Keratinocyte (primary cell): ENCODE data around the gene ABL2. TPM values are rescaled to one million over a fixed set of nuclear protein-coding genes. Genes with fewer than 3 reads are reported as not detected.

Experiments used
- DNase-seq: peaks from one replicate; pipeline ENCODE4 v3.0.0-alpha.2; 2011; ENCODE audit warnings: low read depth, missing footprints, low spot score
- FAIRE-seq: peaks from 2 replicates; lab custom pipeline; 2011; peaks lifted over from hg19 to GRCh38; lab: Jason Lieb, UNC
- H2AFZ ChIP-seq: 2 replicates; pipeline ENCODE4 v1.6.0; 2012; ENCODE audit warnings: low read length, control low read depth, inconsistent platforms; ENCODE audit not compliant: control insufficient read depth
- H3K27ac ChIP-seq: 2 replicates; pipeline ENCODE4 v1.5.1; 2011; ENCODE audit warnings: low read length; ENCODE audit not compliant: control insufficient read depth, insufficient read depth
- H3K27me3 ChIP-seq: 3 replicates; pipeline ENCODE4 v1.6.0; 2011; ENCODE audit warnings: low read length; ENCODE audit not compliant: control insufficient read depth, insufficient read depth; ENCODE audit errors: extremely low read depth
- H3K36me3 ChIP-seq, 2 experiments: 2 replicates in 1 of 2; 3 replicates in 1 of 2; pipeline ENCODE4 v1.5.1; 2011; ENCODE audit warnings: low read length in 2 of 2, mild to moderate bottlenecking in 1 of 2; ENCODE audit not compliant: control insufficient read depth in 2 of 2, insufficient read depth in 2 of 2; ENCODE audit errors: extremely low read depth in 1 of 2
- H3K4me1 ChIP-seq: 3 replicates; pipeline ENCODE4 v1.5.1; 2011; ENCODE audit warnings: low read length; ENCODE audit not compliant: control insufficient read depth, insufficient read depth; ENCODE audit errors: extremely low read depth
- H3K4me2 ChIP-seq: 3 replicates; pipeline ENCODE4 v1.6.0; 2011; ENCODE audit warnings: low read depth, low read length; ENCODE audit not compliant: control insufficient read depth, insufficient read depth; ENCODE audit errors: extremely low read depth
- H3K4me3 ChIP-seq, 3 experiments: fragments of 200-600 bp in 1 of 3; sonication (generic) in 1 of 3; 2 replicates in 2 of 3; 3 replicates in 1 of 3; pipeline ENCODE4 v1.5.1; 2011 to 2016; ENCODE audit warnings: low read length in 3 of 3, mild to moderate bottlenecking in 3 of 3, control low read depth in 2 of 3, inconsistent platforms in 1 of 3, low read depth in 1 of 3, mixed read lengths in 1 of 3, mixed run types in 1 of 3, moderate library complexity in 1 of 3; ENCODE audit not compliant: control insufficient read depth in 2 of 3, insufficient read depth in 2 of 3; ENCODE audit errors: extremely low read depth in 1 of 3
- H3K79me2 ChIP-seq: 2 replicates; pipeline ENCODE4 v1.6.0; 2012; ENCODE audit warnings: low read length; ENCODE audit not compliant: control insufficient read depth, insufficient read depth
- H3K9ac ChIP-seq: 3 replicates; pipeline ENCODE4 v1.6.0; 2011; ENCODE audit warnings: low read length; ENCODE audit not compliant: control insufficient read depth, insufficient read depth; ENCODE audit errors: extremely low read depth
- H3K9me1 ChIP-seq: 3 replicates; pipeline ENCODE4 v1.6.0; 2011; ENCODE audit warnings: low read length; ENCODE audit not compliant: control insufficient read depth, insufficient read depth; ENCODE audit errors: extremely low read depth
- H3K9me3 ChIP-seq: 2 replicates; pipeline ENCODE4 v1.5.1; 2012; ENCODE audit warnings: low read depth, low read length; ENCODE audit not compliant: control insufficient read depth
- H4K20me1 ChIP-seq: 3 replicates; pipeline ENCODE4 v1.6.0; 2011; ENCODE audit warnings: low read length; ENCODE audit not compliant: control insufficient read depth, insufficient read depth; ENCODE audit errors: extremely low read depth
- EZH2 ChIP-seq: IDR thresholded peaks from one replicate; pipeline ENCODE4 v1.6.1; 2012; ENCODE audit warnings: inconsistent platforms, mild to moderate bottlenecking, low read length, moderate library complexity
- dilution Hi-C: fragments of 300-500 bp; cut with MboI; formaldehyde crosslinking; loops from one replicate; pipeline ENCODE4 v1.7.0; 2020; ENCODE audit warnings: low sequenced_read_pairs; ENCODE audit not compliant: extremely low pct_ligation_motif_present
- polyA plus RNA-seq, 5 experiments: library from polyadenylated mRNA; depleted of rRNA in 3 of 5; stranded (reverse) in 3 of 5; stranded (forward) in 1 of 5; unstranded in 1 of 5; fragments of >200 nt; gene quantifications; 1 replicate in 1 of 5; 2 replicates in 3 of 5; 3 replicates in 1 of 5; pipeline versions ENCODE4 v1.2.1 to v1.2.3, GENCODE V29; 2011 to 2012; ENCODE audit warnings: missing spikeins in 2 of 5, low read depth in 1 of 5, low replicate concordance in 1 of 5
- TF ChIP-seq, protein P1 (sequence below), 3 experiments: IDR thresholded peaks in 1 of 3; conservative IDR thresholded peaks in 1 of 3; optimal IDR thresholded peaks in 1 of 3; 2 replicates in 2 of 3; 3 replicates in 1 of 3; pipeline versions ENCODE3 to v1.5.1; 2011; ENCODE audit warnings: low read length in 3 of 3, mild to moderate bottlenecking in 3 of 3, moderate library complexity in 2 of 3, control low read depth in 1 of 3, inconsistent platforms in 1 of 3; ENCODE audit not compliant: insufficient read depth in 2 of 3; ENCODE audit errors: extremely low read depth in 1 of 3

The ABL2 gene
- polyA plus RNA-seq, 1 donor (not counting 4 experiments of a cell fraction or from before 2014, with no cell fraction given), result 37.6 TPM

DNA sequence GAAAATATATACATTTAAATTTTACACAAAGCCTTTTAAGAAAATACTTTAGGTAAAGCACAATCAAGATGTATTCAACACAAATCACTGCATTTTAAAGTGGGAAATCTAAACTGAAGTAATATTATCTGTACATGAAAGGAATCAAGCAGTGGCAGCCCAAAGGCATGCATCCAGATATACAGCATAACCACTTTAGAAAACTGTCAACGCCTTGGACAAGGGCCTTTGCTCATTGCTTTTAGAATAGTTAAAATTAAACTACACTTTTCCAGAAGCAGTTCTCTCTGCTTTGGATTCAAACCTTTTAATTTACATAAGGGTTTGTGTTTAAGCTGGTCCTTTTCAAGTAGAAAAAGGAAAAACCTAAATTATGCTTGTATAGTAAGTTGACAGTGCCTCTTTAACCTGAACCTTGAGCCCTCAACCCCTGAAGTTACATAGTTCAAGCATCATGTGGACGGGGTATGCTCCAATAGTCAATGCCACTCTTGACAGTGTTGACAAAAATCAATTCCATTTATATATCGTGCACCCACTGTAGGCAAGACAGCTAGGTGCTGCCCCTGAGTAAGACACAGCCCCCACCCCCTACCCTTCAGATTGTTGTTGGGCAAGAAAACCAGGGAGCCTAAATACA is 124.7 kb downstream of the ABL2 start:
- Histone ChIP-seq H3K9me3 (no peaks in the 10 kb centered on the region), H3K27ac (no peak overlapping the region), H3K36me3 (peaks cover 24 to 35% of the 10 kb centered on the region in 2 experiments), H3K79me2 (peaks cover 27% of the 10 kb centered on the region), H3K27me3 (no peaks in the 10 kb centered on the region), H4K20me1 (peaks cover 7% of the 10 kb centered on the region), H3K4me1 (no peaks in the 10 kb centered on the region), H3K4me2 (no peak overlapping the region), H3K9ac (no peak overlapping the region), H2AFZ (no peak overlapping the region), H3K9me1 (no peaks in the 10 kb centered on the region), H3K4me3 (no peak overlapping the region)
- dilution Hi-C loops, result no loop called here
- no peak for FAIRE-seq
- TF ChIP-seq, protein P1, sequence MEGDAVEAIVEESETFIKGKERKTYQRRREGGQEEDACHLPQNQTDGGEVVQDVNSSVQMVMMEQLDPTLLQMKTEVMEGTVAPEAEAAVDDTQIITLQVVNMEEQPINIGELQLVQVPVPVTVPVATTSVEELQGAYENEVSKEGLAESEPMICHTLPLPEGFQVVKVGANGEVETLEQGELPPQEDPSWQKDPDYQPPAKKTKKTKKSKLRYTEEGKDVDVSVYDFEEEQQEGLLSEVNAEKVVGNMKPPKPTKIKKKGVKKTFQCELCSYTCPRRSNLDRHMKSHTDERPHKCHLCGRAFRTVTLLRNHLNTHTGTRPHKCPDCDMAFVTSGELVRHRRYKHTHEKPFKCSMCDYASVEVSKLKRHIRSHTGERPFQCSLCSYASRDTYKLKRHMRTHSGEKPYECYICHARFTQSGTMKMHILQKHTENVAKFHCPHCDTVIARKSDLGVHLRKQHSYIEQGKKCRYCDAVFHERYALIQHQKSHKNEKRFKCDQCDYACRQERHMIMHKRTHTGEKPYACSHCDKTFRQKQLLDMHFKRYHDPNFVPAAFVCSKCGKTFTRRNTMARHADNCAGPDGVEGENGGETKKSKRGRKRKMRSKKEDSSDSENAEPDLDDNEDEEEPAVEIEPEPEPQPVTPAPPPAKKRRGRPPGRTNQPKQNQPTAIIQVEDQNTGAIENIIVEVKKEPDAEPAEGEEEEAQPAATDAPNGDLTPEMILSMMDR (optimal IDR thresholded peaks at IDR 0.05 in 1 of 3, IDR thresholded peaks at IDR 0.05 in 1 of 3, conservative IDR thresholded peaks at IDR 0.05 in 1 of 3; ENCODE audit: extremely low read depth in 1 of 3, insufficient read depth in 2 of 3, low read length in 3 of 3), result no peak
- TF ChIP-seq EZH2, result no peak
- DNase-seq, result no peak

DNA sequence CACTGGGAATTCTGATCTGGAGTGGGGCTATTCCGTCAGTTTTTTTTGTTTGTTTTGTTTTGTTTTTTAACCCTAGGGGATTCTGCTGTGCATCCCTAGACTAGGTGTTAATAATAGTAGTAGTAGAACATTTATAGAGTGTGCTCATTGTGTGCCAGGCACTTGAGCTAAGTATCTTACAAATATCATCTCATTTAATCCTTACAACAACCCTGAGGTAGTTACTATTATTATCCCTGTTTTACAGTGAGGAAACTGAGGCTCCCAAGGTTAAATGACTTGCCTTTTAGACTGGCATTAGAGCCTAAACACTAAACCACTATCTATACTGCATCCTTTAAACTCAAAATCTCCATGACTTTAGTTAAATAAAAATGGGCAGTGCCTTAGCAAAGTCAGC is 125.5 kb downstream of the ABL2 start:
- H3K4me1 ChIP-seq, result no peaks in the 10 kb centered on the region
- dilution Hi-C loops, result no loop called here
- no peak overlapping the region for H2AFZ ChIP-seq
- H3K27ac ChIP-seq, result no peak overlapping the region
- FAIRE-seq, result no peak
- DNase-seq, result no peak
- peaks cover 27% of the 10 kb centered on the region for H3K79me2 ChIP-seq
- TF ChIP-seq, protein P1 (optimal IDR thresholded peaks at IDR 0.05 in 1 of 3, IDR thresholded peaks at IDR 0.05 in 1 of 3, conservative IDR thresholded peaks at IDR 0.05 in 1 of 3; ENCODE audit: extremely low read depth in 1 of 3, insufficient read depth in 2 of 3, low read length in 3 of 3), result no peak
- TF ChIP-seq EZH2, result no peak
- no peaks in the 10 kb centered on the region for H3K9me3 ChIP-seq
- peaks cover 27 to 32% of the 10 kb centered on the region in 2 experiments for H3K36me3 ChIP-seq
- H4K20me1 ChIP-seq, result peaks cover 7% of the 10 kb centered on the region
- no peak overlapping the region for H3K4me3 ChIP-seq
- H3K27me3 ChIP-seq, result no peaks in the 10 kb centered on the region
- H3K9me1 ChIP-seq, result no peaks in the 10 kb centered on the region
- H3K9ac ChIP-seq, result no peak overlapping the region
- no peak overlapping the region for H3K4me2 ChIP-seq
